HepG2 (cell line): Measurements from ENCODE around the gene PODXL2. TPM values are rescaled to one million over a fixed set of nuclear protein-coding genes. Genes with fewer than 3 reads are reported as not detected.

ENCODE experiments used
- BORCS8-MEF2B ChIP-seq: sonication (generic); formaldehyde crosslinking; IDR thresholded peaks from 2 replicates; pipeline ENCODE4 v1.8.0; 2022; ENCODE audit warnings: mild to moderate bottlenecking, missing genetic modification reagents
- DNMT1 ChIP-seq: sonication (generic); formaldehyde crosslinking; IDR thresholded peaks from 2 replicates; pipeline ENCODE4 v1.5.1; 2020; ENCODE audit warnings: mild to moderate bottlenecking, missing genetic modification reagents
- ELF3 ChIP-seq: IDR thresholded peaks from 2 replicates; pipeline ENCODE4 v1.6.1; 2016; ENCODE audit warnings: missing genetic modification reagents, missing compliant biosample characterization
- FOXA1 ChIP-seq, 2 experiments: fragments of 450-650 bp in 1 of 2; sonication (generic) in 1 of 2; formaldehyde crosslinking in 1 of 2; IDR thresholded peaks; 2 replicates each; pipeline versions ENCODE4 v1.4.0 to v1.6.1; 2016 to 2020; ENCODE audit warnings: missing genetic modification reagents in 1 of 2
- PBX3 ChIP-seq: sonication (generic); formaldehyde crosslinking; IDR thresholded peaks from 2 replicates; pipeline ENCODE4 v1.8.1; 2023; ENCODE audit warnings: missing genetic modification reagents, inconsistent platforms, borderline replicate concordance
- REL ChIP-seq: sonication (generic); formaldehyde crosslinking; conservative IDR thresholded peaks from 2 replicates; pipeline ENCODE4 v1.8.0; 2022; ENCODE audit warnings: mild to moderate bottlenecking, missing genetic modification reagents, moderate library complexity
- RXRB ChIP-seq: IDR thresholded peaks from 2 replicates; pipeline ENCODE4 v1.6.1; 2016; ENCODE audit warnings: borderline replicate concordance, missing genetic modification reagents, missing compliant biosample characterization
- SALL1 ChIP-seq: sonication (generic); formaldehyde crosslinking; IDR thresholded peaks from 2 replicates; pipeline ENCODE4 v1.8.0; 2022; ENCODE audit warnings: mild to moderate bottlenecking, missing genetic modification reagents
- SRSF1 ChIP-seq: fragments of 200-400 bp; formaldehyde crosslinking; optimal IDR thresholded peaks from 2 replicates; pipeline ENCODE3; 2017; ENCODE audit warnings: mild to moderate bottlenecking, low read depth, low read length, moderate library complexity
- TEAD2 ChIP-seq: sonication (generic); formaldehyde crosslinking; IDR thresholded peaks from 2 replicates; pipeline ENCODE4 v1.9.0; 2021; ENCODE audit warnings: missing genetic modification reagents
- ZMAT3 ChIP-seq: sonication (generic); formaldehyde crosslinking; conservative IDR thresholded peaks from 2 replicates; pipeline ENCODE4 v1.7.0; 2021; ENCODE audit warnings: missing genetic modification reagents
- ZNF225 ChIP-seq: sonication (generic); formaldehyde crosslinking; IDR thresholded peaks from 2 replicates; pipeline ENCODE4 v1.4.0; 2020; ENCODE audit warnings: mild to moderate bottlenecking, missing genetic modification reagents
- ZNF275 ChIP-seq: sonication (generic); formaldehyde crosslinking; IDR thresholded peaks from 2 replicates; pipeline ENCODE4 v1.8.0; 2022; ENCODE audit warnings: missing genetic modification reagents, mild to moderate bottlenecking, inconsistent platforms, borderline replicate concordance
- ZNF451 ChIP-seq: sonication (generic); formaldehyde crosslinking; IDR thresholded peaks from 2 replicates; pipeline ENCODE4 v1.5.0; 2020; ENCODE audit warnings: mild to moderate bottlenecking, missing genetic modification reagents
- ZNF704 ChIP-seq: sonication (generic); formaldehyde crosslinking; IDR thresholded peaks from 2 replicates; pipeline ENCODE4 v1.8.1; 2023; ENCODE audit warnings: mild to moderate bottlenecking, inconsistent platforms, moderate library complexity, missing genetic modification reagents, borderline replicate concordance
- ZNF766 ChIP-seq: sonication (generic); formaldehyde crosslinking; IDR thresholded peaks from 2 replicates; pipeline ENCODE4 v1.5.0; 2020; ENCODE audit warnings: missing genetic modification reagents, borderline replicate concordance
- ZNF879 ChIP-seq: sonication (generic); formaldehyde crosslinking; IDR thresholded peaks from 2 replicates; pipeline ENCODE4 v1.8.1; 2023; ENCODE audit warnings: missing genetic modification reagents
- ZSCAN31 ChIP-seq: sonication (generic); formaldehyde crosslinking; IDR thresholded peaks from 2 replicates; pipeline ENCODE4 v1.5.0; 2020; ENCODE audit warnings: low read depth, mild to moderate bottlenecking, missing genetic modification reagents
- polyA plus RNA-seq, 8 experiments: library from polyadenylated mRNA; depleted of rRNA in 3 of 8; stranded (reverse) in 7 of 8; unstranded in 1 of 8; fragments of >200 nt; fragmentation: Illumina TruSeq in 4 of 8; extraction: Trizol in 4 of 8; gene quantifications; 2 replicates each; pipeline versions ENCODE4 v1.2.1 to v1.2.3, GENCODE V29; 2011 to 2016; ENCODE audit warnings: low read depth in 4 of 8, missing spikeins in 1 of 8, mixed read lengths in 1 of 8; ENCODE audit not compliant: insufficient read depth in 1 of 8
- total RNA-seq, 5 experiments: library from RNA; depleted of rRNA; stranded (reverse); fragments of >200 nt; fragmentation: Illumina TruSeq; extraction: Trizol; gene quantifications; 2 replicates each; pipeline ENCODE4 v1.2.3, GENCODE V29; 2016; ENCODE audit warnings: low read depth in 1 of 5
- TF ChIP-seq, protein P1 (sequence below), 2 experiments: IDR thresholded peaks; 2 replicates each; pipeline ENCODE4 v1.6.1; 2011 to 2012; ENCODE audit warnings: low read length in 2 of 2, borderline replicate concordance in 1 of 2, low read depth in 1 of 2, mild to moderate bottlenecking in 1 of 2, moderate library complexity in 1 of 2
- TF ChIP-seq, protein P2 (sequence below): sonication (generic); formaldehyde crosslinking; IDR thresholded peaks from 2 replicates; pipeline ENCODE4 v1.5.0; 2020; ENCODE audit warnings: missing genetic modification reagents, mild to moderate bottlenecking, borderline replicate concordance

PODXL2 gene
- total and polyA plus RNA-seq, 2 of the 13 experiments (the other 11 are each of a cell fraction or from before 2014, with no cell fraction given), result 20.4 to 25.1 TPM

GRCh38 chr3:127628788-127629466 lies at the start of gene PODXL2 (continued):
- TF ChIP-seq, protein P1, sequence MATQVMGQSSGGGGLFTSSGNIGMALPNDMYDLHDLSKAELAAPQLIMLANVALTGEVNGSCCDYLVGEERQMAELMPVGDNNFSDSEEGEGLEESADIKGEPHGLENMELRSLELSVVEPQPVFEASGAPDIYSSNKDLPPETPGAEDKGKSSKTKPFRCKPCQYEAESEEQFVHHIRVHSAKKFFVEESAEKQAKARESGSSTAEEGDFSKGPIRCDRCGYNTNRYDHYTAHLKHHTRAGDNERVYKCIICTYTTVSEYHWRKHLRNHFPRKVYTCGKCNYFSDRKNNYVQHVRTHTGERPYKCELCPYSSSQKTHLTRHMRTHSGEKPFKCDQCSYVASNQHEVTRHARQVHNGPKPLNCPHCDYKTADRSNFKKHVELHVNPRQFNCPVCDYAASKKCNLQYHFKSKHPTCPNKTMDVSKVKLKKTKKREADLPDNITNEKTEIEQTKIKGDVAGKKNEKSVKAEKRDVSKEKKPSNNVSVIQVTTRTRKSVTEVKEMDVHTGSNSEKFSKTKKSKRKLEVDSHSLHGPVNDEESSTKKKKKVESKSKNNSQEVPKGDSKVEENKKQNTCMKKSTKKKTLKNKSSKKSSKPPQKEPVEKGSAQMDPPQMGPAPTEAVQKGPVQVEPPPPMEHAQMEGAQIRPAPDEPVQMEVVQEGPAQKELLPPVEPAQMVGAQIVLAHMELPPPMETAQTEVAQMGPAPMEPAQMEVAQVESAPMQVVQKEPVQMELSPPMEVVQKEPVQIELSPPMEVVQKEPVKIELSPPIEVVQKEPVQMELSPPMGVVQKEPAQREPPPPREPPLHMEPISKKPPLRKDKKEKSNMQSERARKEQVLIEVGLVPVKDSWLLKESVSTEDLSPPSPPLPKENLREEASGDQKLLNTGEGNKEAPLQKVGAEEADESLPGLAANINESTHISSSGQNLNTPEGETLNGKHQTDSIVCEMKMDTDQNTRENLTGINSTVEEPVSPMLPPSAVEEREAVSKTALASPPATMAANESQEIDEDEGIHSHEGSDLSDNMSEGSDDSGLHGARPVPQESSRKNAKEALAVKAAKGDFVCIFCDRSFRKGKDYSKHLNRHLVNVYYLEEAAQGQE (IDR thresholded peaks at IDR 0.05; ENCODE audit: borderline replicate concordance in 1 of 2, low read depth in 1 of 2, low read length in 2 of 2), result peak; percentile 83 to 89
- peak; percentile 77; the same call in 1 of the 2 replicates for TF ChIP-seq REL (CRISPR knock-in tag)
- TF ChIP-seq ZNF451, result peak; percentile 56; the same call in 1 of the 2 replicates
- no peak for TF ChIP-seq PBX3
- TF ChIP-seq, protein P2, sequence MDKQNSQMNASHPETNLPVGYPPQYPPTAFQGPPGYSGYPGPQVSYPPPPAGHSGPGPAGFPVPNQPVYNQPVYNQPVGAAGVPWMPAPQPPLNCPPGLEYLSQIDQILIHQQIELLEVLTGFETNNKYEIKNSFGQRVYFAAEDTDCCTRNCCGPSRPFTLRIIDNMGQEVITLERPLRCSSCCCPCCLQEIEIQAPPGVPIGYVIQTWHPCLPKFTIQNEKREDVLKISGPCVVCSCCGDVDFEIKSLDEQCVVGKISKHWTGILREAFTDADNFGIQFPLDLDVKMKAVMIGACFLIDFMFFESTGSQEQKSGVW, result no peak
- peak; percentile 92 for TF ChIP-seq BORCS8-MEF2B (CRISPR knock-in tag)
- TF ChIP-seq SRSF1, result no peak
- TF ChIP-seq ZNF275, result 0 out of 2 replicates have a peak, but pooled peaks have one; percentile 38
- TF ChIP-seq FOXA1 (IDR thresholded peaks at IDR 0.05), result no peak
- TF ChIP-seq FOXA1 (CRISPR knock-in tag; IDR thresholded peaks at IDR 0.05), result no peak
- TF ChIP-seq ZNF704 (CRISPR knock-in tag), result peak; percentile 72; the same call in 1 of the 2 replicates
- 0 out of 2 replicates have a peak, but pooled peaks have one; percentile 62 for TF ChIP-seq DNMT1 (CRISPR knock-in tag)
- 0 out of 2 replicates have a peak, but pooled peaks have one; percentile 62 for TF ChIP-seq TEAD2
- TF ChIP-seq ZNF879 (CRISPR knock-in tag), result 0 out of 2 replicates have a peak, but pooled peaks have one; percentile 79
- peak; percentile 93 for TF ChIP-seq SALL1 (CRISPR knock-in tag)
- TF ChIP-seq ZNF766 (CRISPR knock-in tag), result 0 out of 2 replicates have a peak, but pooled peaks have one; percentile 56
- 0 out of 2 replicates have a peak, but pooled peaks have one; percentile 20 for TF ChIP-seq RXRB (CRISPR knock-in tag)
- TF ChIP-seq ZSCAN31, result peak; percentile 76; the same call in 1 of the 2 replicates
- TF ChIP-seq ELF3 (CRISPR knock-in tag), result no peak
- TF ChIP-seq ZMAT3 (CRISPR knock-in tag), result peak; percentile 73; the same call in 1 of the 2 replicates
- 0 out of 2 replicates have a peak, but pooled peaks have one; percentile 58 for TF ChIP-seq ZNF225 (CRISPR knock-in tag)
